HG03342 (cell line): Measurements from ENCODE around the gene PRPSAP1.
"Not testable (repeated sequence)": the region's sequence is repeated elsewhere in the genome, so short reads cannot be mapped to it uniquely, and the experiment has no call there.

Experiments used
- ATAC-seq: cut with Tn5 transposase; IDR thresholded peaks from one replicate; pipeline ENCODE4 v1.9.1; 2021; ENCODE audit warnings: mild to moderate bottlenecking, moderate library complexity; ENCODE audit not compliant: unreplicated experiment

PRPSAP1 gene

DNA sequence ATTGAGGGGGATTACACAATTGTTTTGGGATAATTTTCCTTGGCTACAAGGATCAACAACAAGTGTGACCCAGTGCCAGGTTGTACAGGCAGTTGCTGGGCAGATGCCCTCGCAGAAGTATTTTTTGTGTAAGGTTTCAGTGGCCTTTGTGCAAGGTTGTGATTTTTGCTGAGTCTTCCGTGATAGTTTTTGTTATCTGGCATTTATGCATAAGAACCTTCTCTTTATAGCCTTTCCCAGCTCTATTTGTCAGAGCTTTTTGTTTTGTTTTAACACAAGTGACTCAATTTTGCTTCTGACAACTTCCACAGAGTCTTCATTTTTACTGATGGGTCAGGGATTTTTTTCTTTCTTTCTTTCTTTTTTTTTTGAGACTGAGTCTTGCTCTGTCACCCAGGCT, 6.7 kb upstream of the PRPSAP1 start:
- no peak for ATAC-seq

DNA sequence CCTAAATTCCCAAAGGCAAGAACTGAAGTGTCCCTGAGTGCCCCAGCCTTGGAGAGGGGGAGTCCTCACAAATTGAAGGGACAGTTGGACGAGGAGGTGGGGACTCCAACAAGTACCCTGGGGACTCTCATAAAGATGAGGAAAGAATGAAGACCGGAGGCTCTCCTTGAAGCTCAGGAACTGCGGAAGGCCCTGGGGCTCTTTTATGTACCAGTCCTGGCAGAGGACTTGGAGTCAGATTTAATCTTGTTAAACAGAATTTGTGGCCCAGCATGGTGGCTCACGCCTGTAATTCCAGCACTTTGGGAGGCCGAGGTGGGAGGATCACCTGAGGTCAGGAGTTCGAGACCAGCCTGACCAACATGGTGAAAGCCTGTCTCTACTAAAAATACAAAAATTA, 6.1 kb upstream of the PRPSAP1 start:
- ATAC-seq: not testable (repeated sequence)

DNA sequence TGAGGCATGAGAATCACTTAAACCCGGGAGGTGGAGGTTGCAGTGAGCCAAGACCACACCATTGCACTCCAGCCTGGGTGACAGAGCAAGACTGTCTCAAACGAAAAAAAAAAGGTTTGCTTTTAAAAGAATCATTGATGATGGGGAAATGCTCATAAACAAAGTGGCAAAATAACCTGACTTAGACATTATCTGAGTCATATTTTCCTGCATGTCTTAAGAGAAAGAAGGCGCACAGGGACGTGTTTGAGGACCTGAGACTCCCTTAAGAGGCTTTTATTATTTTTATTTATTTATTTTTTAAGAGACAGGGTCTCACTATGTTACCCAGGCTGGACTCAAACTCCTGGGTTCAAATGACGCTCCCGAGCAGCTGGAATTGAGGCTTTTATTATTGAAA, 5.7 kb upstream of the PRPSAP1 start:
- ATAC-seq: no peak

DNA sequence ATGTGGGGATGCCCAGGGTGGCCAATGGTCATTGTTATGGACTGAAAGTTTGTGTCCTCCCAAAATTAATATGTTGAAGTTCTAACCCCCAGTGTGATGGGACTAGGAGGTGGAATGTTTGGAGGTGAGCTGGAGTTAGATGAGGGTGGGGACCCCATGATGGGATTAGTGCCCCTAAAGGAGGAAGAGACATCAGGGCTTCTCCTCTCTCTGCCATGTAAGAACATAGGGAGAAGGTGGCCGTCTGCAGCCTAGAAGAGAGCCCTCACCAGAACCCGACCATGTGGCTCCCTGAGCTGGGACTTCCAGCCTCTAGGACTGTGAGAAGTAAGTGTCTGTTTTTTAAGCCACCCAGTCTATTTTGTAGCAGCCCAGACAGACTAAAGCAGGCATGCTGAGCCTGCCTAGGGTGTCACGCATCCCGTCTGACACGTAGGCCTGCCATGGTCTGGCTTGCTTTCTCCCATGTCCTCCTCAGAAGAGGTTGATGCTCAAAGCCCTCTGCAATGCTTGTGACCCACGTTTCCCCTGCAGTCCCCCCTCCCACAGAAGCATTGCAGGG, 4.0 kb upstream of the PRPSAP1 start:
- no peak for ATAC-seq

GRCh38 chr17:76356803-76357456, 3.2 kb upstream of the PRPSAP1 start:
- ATAC-seq: no peak

DNA sequence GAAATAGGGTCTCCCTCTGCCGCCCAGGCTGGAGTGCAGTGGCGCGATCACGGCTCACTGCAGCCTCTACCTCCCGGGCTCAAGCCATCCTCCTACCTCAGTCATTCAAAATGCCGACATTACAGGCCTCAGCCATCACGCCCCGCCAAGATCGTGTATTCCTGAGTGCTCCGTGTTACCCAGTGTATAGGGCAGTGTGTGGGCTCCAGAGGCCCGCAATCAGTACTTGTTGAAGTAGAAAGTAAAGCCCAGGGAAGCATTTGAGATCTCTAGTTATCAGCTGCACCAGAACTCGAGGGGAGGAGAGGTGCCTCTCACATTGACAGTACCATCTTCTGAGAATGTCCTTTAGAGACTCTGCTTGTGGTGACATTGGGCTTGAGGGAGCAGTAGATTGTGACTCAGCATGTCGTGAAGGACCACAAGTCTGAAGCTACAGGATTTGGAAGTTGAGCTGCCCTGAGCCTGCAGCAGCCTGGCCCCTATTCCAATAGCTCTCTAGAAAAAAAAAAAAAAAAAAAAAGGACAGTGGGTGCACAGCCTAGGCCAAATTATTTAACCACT, 1.1 kb upstream of the PRPSAP1 start:
- ATAC-seq: no peak

DNA sequence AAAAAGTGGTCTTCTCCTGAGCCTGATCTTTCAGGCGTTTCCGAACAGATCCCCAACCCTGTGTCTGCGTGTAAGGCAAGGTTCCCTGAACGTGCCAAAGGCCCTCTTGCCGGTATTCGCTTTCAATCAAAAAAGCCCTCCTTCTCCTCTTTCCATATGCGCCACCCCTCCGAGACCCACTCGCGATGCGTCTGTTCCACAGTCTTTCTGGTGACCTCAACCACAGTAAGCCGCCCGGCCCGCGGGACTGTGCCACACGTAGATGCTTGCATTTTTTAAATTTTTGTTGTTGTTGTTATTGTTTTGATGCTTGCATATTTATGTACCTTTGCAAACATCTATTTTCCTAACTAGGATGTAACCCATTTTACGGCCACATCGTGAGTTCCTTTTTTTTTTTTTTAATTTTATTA, 607 bp upstream of the PRPSAP1 start:
- no peak for ATAC-seq

DNA sequence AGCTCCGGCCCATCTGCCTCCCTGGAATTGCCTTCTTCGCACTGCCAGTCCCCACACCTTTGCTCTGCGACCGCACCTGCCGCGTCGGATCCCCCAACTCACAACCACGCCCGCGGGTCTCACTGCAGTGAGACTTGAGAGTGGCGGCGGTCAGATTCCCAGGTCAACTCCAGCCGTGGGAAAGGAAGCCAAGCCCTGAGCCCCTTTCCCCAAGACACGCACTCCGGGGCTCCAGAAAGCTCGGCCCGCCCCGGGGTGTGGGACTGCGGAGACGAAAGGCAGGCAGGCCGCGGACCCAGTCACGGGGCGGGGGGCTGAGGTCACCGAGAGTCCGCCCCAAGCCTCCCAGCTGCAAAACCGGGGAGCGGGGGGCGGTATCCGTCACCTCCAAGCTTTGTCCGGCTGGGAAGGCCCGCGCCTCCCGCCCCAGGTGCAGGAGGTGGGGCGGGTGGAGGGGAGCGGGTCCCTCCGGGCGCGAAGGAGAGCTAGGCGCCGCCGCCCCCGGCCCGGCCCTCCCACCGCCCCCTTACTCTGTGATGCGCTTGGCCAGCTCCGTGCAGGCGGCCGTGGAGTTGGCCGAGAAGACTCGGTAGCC, 615 bp downstream of the PRPSAP1 start:
- peak; percentile 10 for ATAC-seq

- no peak for ATAC-seq
These were observed 2.1 kb downstream of the PRPSAP1 start for GRCh38 chr17:76351526-76352071.

DNA sequence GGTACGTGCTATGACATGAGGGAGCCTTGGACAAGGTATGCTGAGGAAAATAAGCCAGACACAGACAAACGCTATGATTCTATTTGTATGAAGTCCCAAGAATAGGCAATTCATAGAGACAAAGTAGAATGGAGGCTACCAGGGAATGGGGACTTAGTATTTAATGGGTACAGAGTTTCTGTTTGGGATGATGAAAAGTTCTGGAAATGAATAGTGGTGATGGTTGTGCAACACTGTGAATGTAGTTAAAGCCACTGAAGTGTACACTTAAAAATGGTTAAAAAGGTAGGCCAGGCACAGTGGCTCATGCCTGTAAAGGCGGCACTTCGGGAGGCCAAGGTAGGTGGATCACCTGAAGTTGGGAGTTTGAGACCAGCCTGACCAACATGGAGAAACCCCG, 3.3 kb downstream of the PRPSAP1 start:
- ATAC-seq: no peak

DNA sequence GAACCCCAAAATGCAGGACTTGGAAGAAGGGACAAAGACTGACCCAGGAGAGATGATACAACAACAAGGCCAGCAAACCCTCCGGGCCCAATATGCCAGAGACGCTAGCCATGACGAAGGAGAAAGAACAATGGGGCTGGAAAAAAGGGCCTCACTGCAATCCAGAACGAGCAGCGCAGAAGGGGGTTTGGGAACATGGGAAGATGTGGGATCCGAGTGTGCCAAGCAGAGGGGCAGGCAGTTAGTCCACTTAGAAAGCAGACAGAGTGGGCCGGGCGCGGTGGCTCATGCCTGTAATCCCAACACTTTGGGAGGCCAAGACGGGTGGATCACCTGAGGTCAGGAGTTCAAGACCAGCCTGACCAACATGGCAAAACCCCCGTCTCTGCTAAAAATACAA, 6.8 kb downstream of the PRPSAP1 start:
- not testable (repeated sequence) for ATAC-seq

DNA sequence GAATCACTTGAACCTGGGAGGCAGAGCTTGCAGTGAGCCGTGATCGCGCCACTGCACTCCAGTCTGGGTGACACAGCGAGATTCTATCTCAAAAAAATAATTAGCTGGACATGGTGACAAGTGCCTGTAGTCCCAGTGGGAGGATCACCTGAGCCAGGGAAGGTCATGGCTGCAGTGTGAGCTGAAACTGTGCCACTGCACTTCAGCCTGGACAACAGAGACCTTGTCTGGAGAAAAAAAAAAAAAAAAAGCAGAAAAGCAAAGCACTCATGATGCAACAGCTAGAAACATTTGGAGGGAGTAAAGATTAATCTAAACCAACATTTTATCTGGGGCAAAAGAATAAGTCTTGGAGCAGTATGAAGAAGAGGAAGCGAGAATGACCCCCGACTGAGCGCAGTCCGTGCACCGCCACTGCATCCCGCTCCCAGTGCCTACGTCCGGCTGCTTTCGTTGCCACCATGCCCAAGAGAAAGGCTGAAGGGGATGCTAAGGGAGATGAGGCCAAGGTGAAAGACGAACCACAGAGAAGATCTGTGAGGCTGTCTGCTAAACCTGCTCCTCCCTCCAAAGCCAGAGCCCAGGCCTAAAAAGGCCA, 8.2 kb downstream of the PRPSAP1 start:
- ATAC-seq: no peak

DNA sequence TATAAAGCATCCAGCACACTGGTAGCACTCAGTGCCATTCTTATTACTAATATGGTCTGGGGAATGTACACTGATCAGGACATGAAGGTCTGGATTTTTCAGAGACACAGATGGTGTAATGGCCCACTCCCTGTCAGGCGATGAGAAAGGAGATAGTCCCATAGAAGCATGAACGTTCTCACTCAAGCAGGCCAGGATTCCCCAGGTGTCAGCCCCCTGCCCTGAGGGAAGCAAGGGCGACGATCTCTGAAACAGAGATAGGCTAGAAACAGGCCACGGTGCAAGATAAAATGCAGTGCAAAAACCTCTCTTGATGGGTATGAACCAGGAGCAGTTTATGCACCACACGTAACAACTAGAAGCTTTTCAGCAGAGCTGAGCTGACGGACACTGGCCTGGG, 10.6 kb downstream of the PRPSAP1 start:
- no peak for ATAC-seq

DNA sequence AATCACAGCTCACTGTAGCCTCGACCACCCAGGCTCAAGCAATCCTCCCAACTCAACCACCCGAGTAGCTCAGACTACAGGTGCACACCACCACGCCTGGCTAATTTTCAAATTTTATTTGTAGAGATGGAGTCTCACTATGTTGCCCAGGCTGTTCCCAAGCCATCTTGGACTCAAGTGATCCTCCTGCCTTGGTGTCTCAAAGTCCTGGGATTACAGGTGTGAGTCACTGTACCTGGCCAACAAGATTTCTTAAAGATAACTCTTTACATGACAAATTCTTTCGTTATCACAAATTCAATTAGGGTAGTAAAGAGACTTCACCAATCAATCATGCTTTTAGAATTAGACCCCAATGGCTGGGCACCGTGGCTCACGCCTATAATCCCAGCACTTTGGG, 12.4 kb downstream of the PRPSAP1 start:
- ATAC-seq: no peak

GRCh38 chr17:76337413-76337777, 16.3 kb downstream of the PRPSAP1 start:
- ATAC-seq: no peak

GRCh38 chr17:76336756-76337412, 16.8 kb downstream of the PRPSAP1 start:
- ATAC-seq: no peak

DNA sequence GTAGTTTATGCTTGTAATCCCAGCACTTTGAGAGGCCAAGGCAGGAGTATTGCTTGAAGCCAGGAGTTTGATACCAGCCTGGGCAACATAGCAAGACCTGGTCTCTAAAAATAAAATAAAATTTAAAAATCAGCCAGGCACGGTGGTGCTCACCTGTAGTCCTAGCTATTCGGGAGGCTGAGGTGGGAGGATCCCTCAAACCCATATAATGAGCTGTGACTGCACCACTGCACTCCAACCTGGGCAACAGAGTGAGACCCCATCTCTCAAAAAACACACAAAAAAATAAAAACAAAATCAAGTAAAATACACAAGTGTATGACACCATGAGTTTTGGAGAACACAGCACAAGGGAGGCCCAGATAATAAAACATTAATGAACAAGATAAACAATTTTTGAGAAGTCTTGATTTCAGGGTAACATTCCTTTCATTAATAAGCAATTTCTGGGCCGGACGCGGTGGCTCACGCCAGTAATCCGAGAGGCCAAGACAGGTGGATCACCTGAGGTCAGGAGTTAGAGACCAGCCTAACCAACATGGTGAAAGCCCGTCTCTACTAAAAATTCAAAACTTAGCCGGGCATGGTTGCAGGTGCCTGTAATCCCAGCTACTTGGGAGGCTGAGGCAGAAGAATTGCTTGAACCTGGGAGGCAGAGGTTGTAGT, 17.9 kb downstream of the PRPSAP1 start:
- ATAC-seq: no peak

DNA sequence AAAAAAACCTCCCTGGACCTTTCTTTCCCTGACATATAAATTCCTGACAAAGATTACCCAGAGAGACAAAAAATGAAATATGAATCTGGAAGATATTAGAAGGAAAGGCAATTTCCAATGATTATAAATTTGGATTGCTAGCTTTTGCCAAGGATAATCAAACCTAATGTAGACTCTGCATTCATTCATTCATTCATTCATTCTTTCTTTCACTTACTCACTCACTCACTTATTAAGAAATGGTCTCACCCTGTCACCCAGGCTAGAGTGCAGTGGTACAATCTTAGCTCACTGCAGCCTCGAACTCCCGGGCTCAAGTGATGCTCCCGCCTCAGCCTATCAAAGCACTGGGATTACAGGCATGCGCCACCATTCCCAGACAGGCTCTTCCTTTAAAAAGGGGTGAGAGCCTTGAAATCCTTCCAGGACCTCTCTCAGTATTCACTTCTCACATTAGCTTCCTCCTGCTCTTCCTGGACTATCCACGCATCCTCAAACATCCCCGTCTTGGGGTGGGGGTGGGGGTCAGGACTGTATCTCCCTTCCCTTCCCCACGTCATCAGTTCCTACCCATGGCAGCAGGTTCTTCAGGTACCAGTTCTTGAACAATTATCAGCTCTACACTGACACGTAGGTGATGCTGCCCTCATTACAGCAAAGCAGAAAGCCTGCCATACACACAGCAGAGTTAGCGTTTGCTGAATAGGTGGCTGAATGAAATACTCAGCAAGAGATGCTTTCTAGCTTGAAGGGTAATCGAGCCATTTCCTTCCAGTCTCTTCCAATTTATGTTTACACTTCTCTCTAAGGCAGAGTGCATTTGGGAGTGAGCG, 19.8 kb downstream of the PRPSAP1 start:
- no peak for ATAC-seq

DNA sequence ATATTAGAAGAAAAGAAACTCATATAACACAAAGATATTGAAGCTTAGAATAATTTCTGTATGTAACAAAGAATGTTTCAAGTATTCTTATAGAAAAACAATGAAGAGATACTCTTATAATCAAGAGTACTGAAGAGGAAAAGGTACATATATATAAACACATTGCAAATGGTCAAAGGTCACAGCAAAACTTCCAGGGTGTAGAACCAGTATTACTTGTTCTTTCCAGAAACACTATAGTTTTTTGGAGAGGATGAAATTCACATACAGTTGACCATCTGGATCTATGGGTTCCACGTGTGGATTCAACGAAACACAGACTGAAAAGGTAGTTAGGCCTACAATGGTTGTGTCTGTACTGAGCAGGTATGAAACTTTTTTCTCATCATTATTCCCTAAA, 22.6 kb downstream of the PRPSAP1 start:
- ATAC-seq: no peak

GRCh38 chr17:76329664-76330063, 24.1 kb downstream of the PRPSAP1 start:
- ATAC-seq: no peak
